ENCODE measurements around the gene PDE11A. TPM values are rescaled to one million over a fixed set of nuclear protein-coding genes. Genes with fewer than 3 reads are reported as not detected.
A peak's percentile ranks its signal among the peaks of the same experiment; 100 is the strongest.

Gene PDE11A
- total and polyA plus RNA-seq, 2 of the 13 experiments (the other 11 are each of a cell fraction or from before 2014, with no cell fraction given), result 1.2 to 1.7 TPM

GRCh38 chr2:177618255-177619253, 454.0 kb downstream of the PDE11A start (continued):
- TF ChIP-seq IKZF5 (CRISPR knock-in tag; IDR thresholded peaks at IDR 0.05) (peak; percentile 69; the same call in 1 of the 2 replicates), ZNF564 (CRISPR knock-in tag; IDR thresholded peaks at IDR 0.05) (0 out of 2 replicates have a peak, but pooled peaks have one; percentile 55), NFIB (CRISPR knock-in tag; IDR thresholded peaks at IDR 0.05; ENCODE audit: borderline replicate concordance) (no peak), CAMTA2 (CRISPR knock-in tag; IDR thresholded peaks at IDR 0.05; ENCODE audit: borderline replicate concordance) (peak; percentile 92; the same call in 1 of the 2 replicates), ZNF816 (CRISPR knock-in tag; IDR thresholded peaks at IDR 0.05; ENCODE audit: borderline replicate concordance) (no peak), ZNF142 (CRISPR knock-in tag; IDR thresholded peaks at IDR 0.05) (peak; percentile 75), ZNF576 (CRISPR knock-in tag; IDR thresholded peaks at IDR 0.05) (peak; percentile 71), RAD21 (CRISPR knock-in tag; IDR thresholded peaks at IDR 0.05) (peak; percentile 22; the same call in 1 of the 2 replicates), LRRFIP1 (CRISPR knock-in tag; conservative IDR thresholded peaks at IDR 0.05) (0 out of 2 replicates have a peak, but pooled peaks have one; percentile 18), YEATS2 (CRISPR knock-in tag; IDR thresholded peaks at IDR 0.05; ENCODE audit: borderline replicate concordance) (peak; percentile 82; the same call in 1 of the 2 replicates), ZNF12 (CRISPR knock-in tag; IDR thresholded peaks at IDR 0.05) (no peak), ZNF83 (CRISPR knock-in tag; IDR thresholded peaks at IDR 0.05; ENCODE audit: borderline replicate concordance) (no peak), REL (CRISPR knock-in tag; conservative IDR thresholded peaks at IDR 0.05) (peak; percentile 72; the same call in 1 of the 2 replicates), ZNF362 (CRISPR knock-in tag; IDR thresholded peaks at IDR 0.05; ENCODE audit: borderline replicate concordance) (peak; percentile 36; the same call in 1 of the 2 replicates)
